Retinal pigment epithelial cell (primary cell): ENCODE measurements around the gene MRPL38.

Source experiments
- DNase-seq: peaks from one replicate; pipeline ENCODE4 v3.0.0-alpha.2; 2010; ENCODE audit warnings: low read depth
- H3K4me3 ChIP-seq: 2 replicates; pipeline ENCODE4 v1.5.1; 2011; ENCODE audit warnings: mild to moderate bottlenecking, low read length, control low read depth, moderate library complexity
- CTCF ChIP-seq: conservative IDR thresholded peaks from 2 replicates; pipeline ENCODE4 v1.5.1; 2011; ENCODE audit warnings: low read depth, low read length, control low read depth, inconsistent platforms

MRPL38 gene

GRCh38 chr17:75925912-75926311 lies 21.2 kb upstream of the MRPL38 start:
- no peak for DNase-seq
- no peak overlapping the region for H3K4me3 ChIP-seq
- no peak for TF ChIP-seq CTCF

- DNase-seq: no peak
- H3K4me3 ChIP-seq: no peak overlapping the region
- TF ChIP-seq CTCF: no peak
Measured at GRCh38 chr17:75925103-75925502, 20.4 kb upstream of the MRPL38 start.

GRCh38 chr17:75922963-75923874 lies 18.5 kb upstream of the MRPL38 start:
- no peak for DNase-seq
- no peak for TF ChIP-seq CTCF
- no peak overlapping the region for H3K4me3 ChIP-seq

DNA sequence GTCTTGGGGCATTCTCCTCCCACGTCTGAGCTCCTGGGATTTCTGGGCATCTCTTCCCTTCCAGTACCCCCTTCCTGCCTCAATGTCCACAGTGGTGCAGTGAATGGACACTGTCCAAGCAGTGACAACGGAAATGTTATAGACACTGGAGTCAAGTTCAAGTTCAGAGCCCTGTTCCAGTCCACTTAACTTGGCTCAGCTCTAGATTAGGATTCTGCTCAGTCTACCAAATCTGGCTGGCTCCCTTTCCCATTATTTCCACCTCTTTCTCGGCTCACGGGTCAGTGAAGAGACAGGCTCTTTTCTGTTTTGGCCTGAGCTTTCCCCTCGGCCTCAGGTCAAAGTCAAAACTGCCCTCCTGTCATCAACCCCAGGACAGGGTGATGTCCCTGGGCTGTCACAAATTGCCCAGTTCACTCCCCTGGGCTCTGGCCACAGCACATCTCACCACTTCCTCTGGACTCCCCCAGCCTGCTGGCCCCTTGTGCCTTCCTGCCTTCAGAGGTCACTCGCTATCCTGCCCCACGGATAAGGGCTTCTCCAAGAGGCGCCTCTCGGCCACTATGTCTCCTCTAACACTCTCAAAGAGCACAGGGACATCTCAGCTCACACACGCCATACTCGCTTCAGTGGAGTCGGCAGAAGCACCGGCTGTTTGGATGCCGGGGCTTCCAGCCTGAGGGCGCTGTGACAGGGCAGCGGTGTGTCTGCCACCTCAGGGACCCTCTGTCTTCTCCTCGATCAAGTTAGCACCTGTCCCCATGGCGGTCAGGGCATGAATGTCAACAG lies 17.7 kb upstream of the MRPL38 start:
- no peak for DNase-seq
- H3K4me3 ChIP-seq: no peak overlapping the region
- TF ChIP-seq CTCF: no peak

DNA sequence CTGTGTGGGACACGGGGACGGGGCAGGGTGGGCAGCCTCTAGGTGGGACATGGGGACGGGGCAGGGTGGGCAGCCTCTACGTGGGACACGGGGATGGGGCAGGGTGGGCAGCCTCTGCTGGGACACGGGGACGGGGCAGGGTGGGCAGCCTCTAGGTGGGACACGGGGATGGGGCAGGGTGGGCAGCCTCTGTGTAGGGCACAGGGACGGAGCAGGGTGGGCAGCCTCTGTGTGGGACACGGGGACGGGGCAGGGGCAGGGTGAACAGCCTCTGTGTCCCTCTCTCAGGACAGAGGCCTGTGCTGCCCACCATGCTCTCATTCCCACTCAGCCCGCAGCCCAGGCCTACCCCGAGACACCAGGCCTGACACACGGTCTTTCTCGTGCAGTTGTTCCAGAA lies 16.9 kb upstream of the MRPL38 start:
- H3K4me3 ChIP-seq: no peak overlapping the region
- no peak for TF ChIP-seq CTCF
- DNase-seq: no peak

DNA sequence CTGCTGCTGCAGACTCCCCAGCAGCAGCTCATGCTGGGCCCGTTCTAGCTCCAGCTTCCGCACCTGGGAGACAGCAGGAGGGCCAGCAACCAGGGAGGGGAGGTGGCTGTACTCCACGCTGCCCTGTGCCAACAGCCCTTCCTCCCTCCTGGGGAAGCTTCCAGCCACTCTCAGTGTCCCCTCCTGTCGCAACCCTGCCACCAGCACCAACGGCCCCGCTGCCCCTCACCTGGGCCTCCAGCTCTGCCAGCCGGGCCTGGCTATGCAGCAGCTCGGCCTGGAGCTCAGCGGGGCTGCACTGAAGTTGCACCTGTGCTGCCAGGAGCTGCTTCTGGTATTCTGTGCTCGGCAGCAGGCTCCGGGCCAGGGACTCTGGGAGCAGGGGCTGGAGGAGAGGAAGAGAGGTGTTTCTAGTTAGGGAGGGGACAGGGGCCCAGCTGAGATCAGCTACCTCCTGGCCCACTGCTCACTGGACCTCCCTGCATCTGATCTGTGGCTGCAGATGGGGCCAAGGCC lies 15.4 kb upstream of the MRPL38 start:
- no peak overlapping the region for H3K4me3 ChIP-seq
- TF ChIP-seq CTCF: no peak
- DNase-seq: no peak

GRCh38 chr17:75919611-75920010 lies 14.9 kb upstream of the MRPL38 start:
- no peak for TF ChIP-seq CTCF
- H3K4me3 ChIP-seq: no peak overlapping the region
- no peak for DNase-seq
